A673 (cell line): Measurements from ENCODE around the gene TMEM208. TPM values are rescaled to one million over a fixed set of nuclear protein-coding genes. Genes with fewer than 3 reads are reported as not detected.
A peak's percentile ranks its signal among the peaks of the same experiment; 100 is the strongest.

ENCODE experiments used
- BruUV-seq: library from RNA; stranded (reverse); fragments of 400-500 nt; replicated peaks from 2 replicates; lab custom pipeline; 2021; lab: Mats Ljungman, UMichigan
- CTCF ChIA-PET: fragments of 300-600 bp; sonication (Branson Sonifier 250); formaldehyde crosslinking; loops from one replicate; lab custom pipeline; 2022; ENCODE audit warnings: antibody characterized with exemption; lab: Charles Lee
- POLR2A ChIA-PET: fragments of 300-600 bp; sonication (Branson Sonifier 250); formaldehyde crosslinking; loops from one replicate; lab custom pipeline; 2022; ENCODE audit warnings: antibody characterized with exemption; ENCODE audit not compliant: low non-redundant PET; lab: Charles Lee
- DNase-seq: peaks from one replicate; pipeline ENCODE4 v3.0.0-alpha.2; 2015; ENCODE audit warnings: low spot score
- H3K27ac ChIP-seq: fragments of 200-600 bp; sonication (generic); 2 replicates; pipeline ENCODE4 v1.5.1; 2016; ENCODE audit warnings: mixed run types, low read depth, mild to moderate bottlenecking, mixed read lengths, antibody characterized with exemption, low read length; ENCODE audit not compliant: poor library complexity, severe bottlenecking
- H3K27me3 ChIP-seq: fragments of 200-600 bp; sonication (generic); replicated peaks from 2 replicates; pipeline ENCODE4 v1.6.1; 2017; ENCODE audit warnings: mixed run types, low read depth, mild to moderate bottlenecking, mixed read lengths, antibody characterized with exemption, low read length; ENCODE audit not compliant: insufficient read depth, poor library complexity
- H3K36me3 ChIP-seq: fragments of 200-600 bp; sonication (generic); 2 replicates; pipeline ENCODE4 v1.6.1; 2016; ENCODE audit warnings: mixed run types, mild to moderate bottlenecking, mixed read lengths, antibody characterized with exemption, low read length; ENCODE audit not compliant: insufficient read depth, poor library complexity, severe bottlenecking
- H3K4me1 ChIP-seq: fragments of 200-600 bp; sonication (generic); 2 replicates; pipeline ENCODE4 v1.6.1; 2017; ENCODE audit warnings: mixed run types, mild to moderate bottlenecking, mixed read lengths, antibody characterized with exemption, low read length; ENCODE audit not compliant: insufficient read depth, poor library complexity, severe bottlenecking
- H3K4me3 ChIP-seq: fragments of 200-600 bp; sonication (generic); 2 replicates; pipeline ENCODE4 v1.5.1; 2016; ENCODE audit warnings: low read depth, mixed run types, mild to moderate bottlenecking, mixed read lengths, low read length; ENCODE audit not compliant: poor library complexity, severe bottlenecking
- H3K9me3 ChIP-seq: fragments of 200-600 bp; sonication (generic); 2 replicates; pipeline ENCODE4 v1.6.1; 2016; ENCODE audit warnings: mixed run types, low read depth, mild to moderate bottlenecking, mixed read lengths, antibody characterized with exemption, low read length; ENCODE audit not compliant: poor library complexity, severe bottlenecking
- CTCF ChIP-seq: fragments of 300-800, 200-600 bp; sonication (generic); conservative IDR thresholded peaks from 2 replicates; pipeline ENCODE4 v1.5.1; 2017; ENCODE audit warnings: low read depth, mild to moderate bottlenecking, antibody characterized with exemption, low read length, moderate library complexity, mixed read lengths
- EZH2 ChIP-seq: fragments of 200-600 bp; sonication (generic); IDR thresholded peaks from 2 replicates; pipeline ENCODE4 v1.6.1; 2017; ENCODE audit warnings: borderline replicate concordance, low read depth, mild to moderate bottlenecking, mixed read lengths, antibody characterized with exemption, low read length; ENCODE audit not compliant: poor library complexity, severe bottlenecking
- intact Hi-C: fragments of 100-400 bp; cut with micrococcal nuclease; formaldehyde crosslinking; loops from one replicate; pipeline ENCODE4 v1.10.0; 2022; ENCODE audit not compliant: unreplicated experiment
- total RNA-seq: library from RNA; stranded (reverse); gene quantifications from 2 replicates; pipeline ENCODE4 v1.2.3, GENCODE V29; 2021

The TMEM208 gene
- total RNA-seq, 1 experiment from 2014 or later: 38.2 TPM

- H3K9me3 ChIP-seq: no peaks in the 10 kb centered on the region
- peak; percentile 95 for DNase-seq
- intact Hi-C loops: no loop called here
- TF ChIP-seq EZH2 (no peak), CTCF (peak; percentile 68)
- H3K4me1 ChIP-seq: peaks cover 67% of the 10 kb centered on the region
- H3K36me3 ChIP-seq: no peaks in the 10 kb centered on the region
- ChIA-PET POLR2A (no interaction called here), CTCF (interaction anchor here (0.5 kb wide), 1 partner anchor 93 kb away, joined by 3 read pairs; no protein-coding TSS in a partner anchor)
- H3K4me3 ChIP-seq: peak overlapping the region; percentile 90
- no TSS peak for BruUV-seq
- peak overlapping the region; percentile 79 for H3K27ac ChIP-seq
- no peaks in the 10 kb centered on the region for H3K27me3 ChIP-seq
Measured at GRCh38 chr16:67246081-67246755, 19.3 kb downstream of the TMEM208 start.

GRCh38 chr16:67246756-67247191 lies 19.8 kb downstream of the TMEM208 start:
- H3K4me1 ChIP-seq: peaks cover 61% of the 10 kb centered on the region
- no TSS peak for BruUV-seq
- peak overlapping the region; percentile 79 for H3K27ac ChIP-seq

More at GRCh38 chr16:67246756-67247191, 19.8 kb downstream of the TMEM208 start:
- ChIA-PET CTCF (no interaction called here), POLR2A (no interaction called here)
- DNase-seq: peak; percentile 35
- TF ChIP-seq EZH2 (no peak), CTCF (no peak)
- intact Hi-C loops: no loop called here
- H3K27me3 ChIP-seq: no peaks in the 10 kb centered on the region
- H3K9me3 ChIP-seq: no peaks in the 10 kb centered on the region
- H3K36me3 ChIP-seq: no peaks in the 10 kb centered on the region
- H3K4me3 ChIP-seq: peak overlapping the region; percentile 90
